Measurements from ENCODE around the gene RXRA. TPM values are rescaled to one million over a fixed set of nuclear protein-coding genes. Genes with fewer than 3 reads are reported as not detected.

The RXRA gene
- total RNA-seq, 1 experiment from 2014 or later: 31.6 TPM

- Histone ChIP-seq H3K4me1 (ENCODE audit: control insufficient read depth, insufficient read depth, low read length) (no peaks in the 10 kb centered on the region), H3K27ac (ENCODE audit: low read length) (no peak overlapping the region), H3K4me3 (ENCODE audit: low read depth in 2 of 2, low read length in 2 of 2) (no peak overlapping the region), H3K27me3 (ENCODE audit: control insufficient read depth, insufficient read depth, low read length) (no peaks in the 10 kb centered on the region), H3K9me3 (ENCODE audit: control insufficient read depth, insufficient read depth, low read depth, low read length) (no peaks in the 10 kb centered on the region), H3K36me3 (ENCODE audit: control insufficient read depth, insufficient read depth, low read length) (no peaks in the 10 kb centered on the region)
- ChIA-PET POLR2A (no interaction called here), CTCF (no interaction called here)
- intact Hi-C loops (cut with micrococcal nuclease; ENCODE audit: unreplicated experiment) (no loop called here), in situ Hi-C loops (cut with HindIII; ENCODE audit: low pct_unique_long_range_greater_than_20kb, low sequenced_read_pairs) (no loop called here)
- DNase-seq (ENCODE audit: low read depth, low spot score): no peak
- no peak for ATAC-seq
- TF ChIP-seq TCF7L2 (IDR thresholded peaks at IDR 0.05; ENCODE audit: low read depth, low read length) (no peak), SIN3A (IDR thresholded peaks at IDR 0.05; ENCODE audit: borderline replicate concordance, insufficient read depth, low read depth, low read length) (no peak), CTCF (IDR thresholded peaks at IDR 0.05) (no peak), POLR2AphosphoS5 (IDR thresholded peaks at IDR 0.05; ENCODE audit: low read depth, low read length) (no peak), REST (IDR thresholded peaks at IDR 0.05; ENCODE audit: insufficient read depth in 1 of 2, low read depth in 2 of 2, low read length in 1 of 2) (no peak)
- BruUV-seq (replicated peaks): no TSS peak
Measured at GRCh38 chr9:134288746-134289145, 37.5 kb upstream of the RXRA start.

GRCh38 chr9:134289241-134289875, 36.9 kb upstream of the RXRA start:
- intact Hi-C loops (cut with micrococcal nuclease; ENCODE audit: unreplicated experiment): no loop called here
- Histone ChIP-seq H3K27ac (ENCODE audit: low read length) (no peak overlapping the region), H3K36me3 (ENCODE audit: control insufficient read depth, insufficient read depth, low read length) (no peaks in the 10 kb centered on the region), H3K4me1 (ENCODE audit: control insufficient read depth, insufficient read depth, low read length) (no peaks in the 10 kb centered on the region), H3K4me3 (ENCODE audit: low read depth in 2 of 2, low read length in 2 of 2) (no peak overlapping the region), H3K9me3 (ENCODE audit: control insufficient read depth, insufficient read depth, low read depth, low read length) (no peaks in the 10 kb centered on the region), H3K27me3 (ENCODE audit: control insufficient read depth, insufficient read depth, low read length) (no peaks in the 10 kb centered on the region)
- no peak for TF ChIP-seq REST (IDR thresholded peaks at IDR 0.05; ENCODE audit: insufficient read depth in 1 of 2, low read depth in 2 of 2, low read length in 1 of 2)
- no peak for TF ChIP-seq CTCF (IDR thresholded peaks at IDR 0.05)
- TF ChIP-seq SIN3A (IDR thresholded peaks at IDR 0.05; ENCODE audit: borderline replicate concordance, insufficient read depth, low read depth, low read length): no peak
- DNase-seq (ENCODE audit: low read depth, low spot score): no peak
- in situ Hi-C loops (cut with HindIII; ENCODE audit: low pct_unique_long_range_greater_than_20kb, low sequenced_read_pairs): no loop called here
- CTCF ChIA-PET: no interaction called here
- POLR2A ChIA-PET: no interaction called here
- no TSS peak for BruUV-seq (replicated peaks)
- no peak for ATAC-seq

Measured in Panc1 (cell line).